Jurkat, Clone E6-1 (cell line): ENCODE data around the gene SPARC. TPM values are rescaled to one million over a fixed set of nuclear protein-coding genes. Genes with fewer than 3 reads are reported as not detected.
"Not testable (repeated sequence)": the region's sequence is repeated elsewhere in the genome, so short reads cannot be mapped to it uniquely, and the experiment has no call there.

Source experiments
- DNase-seq: peaks from one replicate; pipeline ENCODE4 v3.0.0-alpha.2; 2011; ENCODE audit warnings: low read depth, low spot score
- H3K4me3 ChIP-seq: 2 replicates; pipeline ENCODE4 v1.5.1; 2011; ENCODE audit warnings: mild to moderate bottlenecking, low read length, control low read depth, moderate library complexity
- polyA plus RNA-seq: library from polyadenylated mRNA; unstranded; fragments of >200 nt; gene quantifications from one replicate; pipeline ENCODE4 v1.2.1, GENCODE V29; 2012; ENCODE audit warnings: missing spikeins; ENCODE audit not compliant: insufficient read length, insufficient read depth

The SPARC gene
- 12.2 TPM for polyA plus RNA-seq

DNA sequence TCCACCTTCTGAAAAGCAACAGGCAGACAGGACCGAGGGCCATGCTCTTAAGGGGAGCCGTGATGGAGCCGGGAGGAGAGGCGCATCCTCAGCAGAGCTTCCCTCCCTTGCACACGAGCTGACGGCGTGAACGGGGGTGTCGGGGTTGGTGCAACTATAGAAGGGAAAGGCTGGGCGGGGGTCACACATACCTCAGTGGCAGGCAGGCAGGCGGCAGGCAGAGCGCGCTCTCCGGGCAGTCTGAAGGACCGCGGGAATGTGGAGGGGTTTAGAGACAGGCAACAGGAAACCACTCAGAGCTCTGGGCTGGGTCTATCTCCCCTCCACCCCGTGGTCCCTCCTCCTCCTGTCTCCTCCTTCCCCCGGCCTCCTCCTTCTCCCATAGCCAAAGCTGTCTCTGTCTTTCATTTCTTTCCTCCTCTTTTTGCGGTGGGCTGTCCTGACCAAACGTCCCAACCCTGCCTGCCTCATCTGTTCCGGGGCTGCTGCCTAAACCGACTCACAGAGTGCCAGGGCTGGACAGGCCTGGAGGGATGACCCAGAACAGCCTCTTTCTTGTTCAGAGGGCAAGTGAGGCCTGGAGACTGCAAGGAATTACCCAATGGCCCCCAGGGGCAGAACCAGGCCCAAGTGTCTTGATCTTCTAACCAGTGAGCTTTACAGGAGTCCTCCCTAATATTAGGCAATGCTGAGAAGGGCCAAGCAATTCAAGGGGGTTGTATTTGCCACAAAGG lies at the start of gene SPARC:
SPARC (minus strand) TSS at position 242 of the 734 bp plus-strand sequence. CDS start 10,727 bp downstream, outside the sequence.
- H3K4me3 ChIP-seq: peak within 1 kb of the TSS; percentile 50
- DNase-seq: peak; percentile 41

DNA sequence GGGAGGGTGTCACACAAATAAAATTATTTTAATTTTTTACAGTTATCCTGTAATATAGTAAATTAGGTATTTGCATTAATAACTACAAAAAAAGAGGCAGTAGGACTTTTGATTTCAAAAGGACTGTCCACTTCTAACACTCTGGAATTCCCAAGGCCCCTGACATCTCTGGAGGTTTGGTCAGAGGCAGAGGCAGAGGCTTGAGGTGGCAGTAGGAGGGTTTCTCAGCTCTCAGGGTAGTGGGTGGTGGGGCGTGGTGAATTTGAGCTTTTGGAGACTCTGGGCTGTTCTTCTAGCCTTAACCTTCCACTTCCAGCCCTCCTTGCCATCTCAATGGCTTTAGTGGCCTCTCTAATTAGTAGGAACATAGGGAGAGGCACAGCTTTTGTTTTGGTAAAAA lies 48.9 kb upstream of the SPARC start:
- DNase-seq: no peak
- no peak overlapping the region for H3K4me3 ChIP-seq

GRCh38 chr5:151734064-151734408 lies 47.3 kb upstream of the SPARC start:
- no peak for DNase-seq
- H3K4me3 ChIP-seq: no peak overlapping the region

GRCh38 chr5:151733358-151734063 lies 46.8 kb upstream of the SPARC start:
- no peak overlapping the region for H3K4me3 ChIP-seq
- DNase-seq: no peak

DNA sequence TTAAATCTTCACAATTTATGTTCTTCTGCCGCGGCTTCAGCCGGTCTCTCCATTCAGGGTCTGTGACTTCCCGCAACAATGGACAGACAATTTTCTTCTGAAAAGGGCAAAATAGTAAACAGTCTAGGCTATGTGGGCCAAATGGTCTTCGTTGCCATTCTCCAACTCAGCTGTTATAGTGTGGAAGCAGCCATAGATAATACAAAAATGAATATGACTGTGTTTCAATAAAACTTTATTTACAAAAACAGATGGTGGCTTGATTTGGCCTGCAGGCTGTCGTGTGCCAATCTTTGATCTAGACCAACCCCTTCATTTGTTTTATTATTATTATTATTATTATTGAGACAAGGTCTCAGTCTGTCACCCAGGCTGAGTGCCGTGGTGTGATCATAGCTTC lies 43.7 kb upstream of the SPARC start:
- no peak for DNase-seq
- H3K4me3 ChIP-seq: no peak overlapping the region

GRCh38 chr5:151729597-151729996 lies 42.9 kb upstream of the SPARC start:
- H3K4me3 ChIP-seq, DNase-seq: not testable (repeated sequence)

- no peak for DNase-seq
- H3K4me3 ChIP-seq: no peak overlapping the region
Measured at GRCh38 chr5:151724360-151724759, 37.6 kb upstream of the SPARC start.

DNA sequence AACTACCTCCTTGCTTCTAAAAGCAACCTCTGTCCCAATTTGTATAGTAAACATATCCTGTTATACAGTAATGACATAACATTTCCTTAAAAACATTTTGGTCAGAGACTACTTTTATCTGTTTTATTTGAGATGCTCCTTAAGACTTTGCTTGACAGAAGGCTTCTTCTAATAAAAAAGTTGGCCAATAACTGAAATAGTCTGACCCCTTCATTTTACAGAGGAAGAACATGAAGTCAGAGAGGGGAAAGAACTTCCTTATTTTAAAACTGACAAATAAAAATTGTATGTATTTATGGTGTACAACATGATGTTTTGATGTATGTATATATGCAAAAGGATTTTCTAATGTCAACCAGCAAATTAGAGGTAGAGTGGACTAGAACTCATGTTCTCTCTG lies 35.8 kb upstream of the SPARC start:
- DNase-seq: no peak
- no peak overlapping the region for H3K4me3 ChIP-seq

DNA sequence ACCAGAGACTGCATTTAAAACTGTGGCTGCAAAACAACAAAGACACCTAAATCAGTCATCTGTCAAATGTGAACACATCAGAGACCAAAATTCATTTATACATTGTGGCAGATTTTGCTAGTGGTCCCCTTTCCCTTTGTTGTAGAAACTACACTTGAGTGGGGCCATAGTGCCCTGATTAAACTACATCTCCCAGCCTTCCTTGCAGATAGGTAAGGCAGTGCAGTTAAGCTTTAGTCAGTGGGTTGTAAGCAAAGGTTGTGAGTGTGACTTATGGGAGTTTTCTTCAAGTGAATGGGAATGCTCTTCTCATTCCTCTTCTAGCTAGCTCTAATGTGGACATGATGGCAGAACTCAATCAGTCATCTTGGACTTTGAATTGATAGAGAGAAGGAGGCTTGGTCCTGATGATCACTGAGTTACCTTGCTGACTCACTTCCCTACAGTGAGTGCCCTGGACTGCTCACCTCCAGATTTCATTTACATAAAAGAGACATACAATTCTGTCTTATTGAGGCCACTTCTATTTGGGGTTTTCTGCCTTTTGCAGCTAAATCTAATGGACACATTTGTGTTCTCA lies 35.2 kb upstream of the SPARC start:
- no peak overlapping the region for H3K4me3 ChIP-seq
- DNase-seq: no peak

DNA sequence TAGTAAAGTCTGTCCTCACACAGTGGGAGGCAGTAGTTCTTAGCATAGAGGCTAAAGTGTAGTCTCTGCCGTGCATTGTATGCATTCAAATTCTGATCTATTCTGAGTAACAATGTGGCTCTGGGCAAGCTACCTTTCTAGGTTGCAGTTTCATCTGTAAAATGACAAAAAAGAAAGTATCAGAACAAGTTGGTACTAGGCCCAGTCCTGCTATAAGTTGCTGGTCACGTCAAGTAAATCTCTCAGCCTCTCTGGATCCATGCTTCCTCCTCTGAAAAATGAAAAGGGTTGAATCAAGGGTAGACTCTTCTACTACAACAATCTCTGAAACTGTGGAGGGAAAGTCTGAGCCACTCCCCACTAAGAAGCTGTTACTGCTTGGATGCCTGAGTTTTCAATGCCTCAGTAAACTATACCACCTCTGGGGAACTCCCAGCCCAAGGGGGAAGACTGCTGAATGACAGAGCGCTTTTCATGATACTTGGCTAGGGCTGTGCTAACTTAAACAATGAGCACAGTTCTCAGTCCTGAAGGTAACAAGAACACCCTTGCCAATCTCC lies 34.5 kb upstream of the SPARC start:
- no peak for DNase-seq
- no peak overlapping the region for H3K4me3 ChIP-seq

DNA sequence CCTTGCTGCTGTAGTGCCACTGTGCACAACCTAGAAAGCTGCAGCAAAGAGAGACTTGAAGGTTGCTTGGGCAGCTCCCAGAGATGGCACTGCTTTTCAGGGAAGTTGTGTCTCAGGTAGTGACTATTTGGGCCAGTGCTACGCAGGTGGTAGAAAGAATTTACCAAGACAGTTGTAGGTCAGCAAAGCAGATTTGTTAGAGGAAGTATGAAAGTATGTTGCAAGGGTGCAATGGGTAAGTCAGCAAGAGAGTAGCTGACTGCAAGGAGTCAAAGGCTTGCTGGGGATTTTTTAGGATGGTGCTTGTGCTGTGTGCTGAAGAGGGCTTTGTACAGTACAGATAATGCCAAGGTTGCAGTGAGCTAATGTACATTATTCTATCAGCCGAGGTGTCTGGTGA lies 33.5 kb upstream of the SPARC start:
- DNase-seq: no peak
- no peak overlapping the region for H3K4me3 ChIP-seq

- peak; percentile 18 for DNase-seq
Measured at GRCh38 chr5:151719228-151720000, 32.7 kb upstream of the SPARC start.

GRCh38 chr5:151718646-151719045 lies 31.9 kb upstream of the SPARC start:
- DNase-seq: no peak

More at GRCh38 chr5:151719228-151720000, 32.7 kb upstream of the SPARC start:
- H3K4me3 ChIP-seq: no peak overlapping the region

DNA sequence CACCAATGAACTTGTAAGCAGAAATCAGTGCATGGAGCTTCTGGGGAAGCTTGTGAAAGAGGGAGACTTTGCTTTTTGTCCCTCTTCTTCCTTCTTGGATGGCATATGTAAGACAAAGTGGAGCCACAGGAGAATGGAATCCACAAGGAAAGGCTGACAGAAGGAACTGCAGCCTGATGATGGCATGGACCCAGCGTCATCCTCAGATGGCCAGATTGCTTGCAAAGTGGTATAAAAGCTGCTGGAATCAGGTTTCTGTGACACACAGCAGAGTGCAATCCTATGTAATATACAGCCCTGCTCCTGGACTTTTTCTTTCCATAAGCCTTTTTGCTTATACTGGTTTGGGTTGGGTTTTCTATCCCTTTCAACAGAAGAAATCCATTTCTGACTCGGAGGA lies 31.4 kb upstream of the SPARC start:
- H3K4me3 ChIP-seq: no peak overlapping the region
- no peak for DNase-seq

More at GRCh38 chr5:151718646-151719045, 31.9 kb upstream of the SPARC start:
- no peak overlapping the region for H3K4me3 ChIP-seq

GRCh38 chr5:151717416-151717815 lies 30.7 kb upstream of the SPARC start:
- no peak for DNase-seq
- H3K4me3 ChIP-seq: no peak overlapping the region

- no peak for DNase-seq
- H3K4me3 ChIP-seq: no peak overlapping the region
Measured at GRCh38 chr5:151709109-151709735, 22.5 kb upstream of the SPARC start.

DNA sequence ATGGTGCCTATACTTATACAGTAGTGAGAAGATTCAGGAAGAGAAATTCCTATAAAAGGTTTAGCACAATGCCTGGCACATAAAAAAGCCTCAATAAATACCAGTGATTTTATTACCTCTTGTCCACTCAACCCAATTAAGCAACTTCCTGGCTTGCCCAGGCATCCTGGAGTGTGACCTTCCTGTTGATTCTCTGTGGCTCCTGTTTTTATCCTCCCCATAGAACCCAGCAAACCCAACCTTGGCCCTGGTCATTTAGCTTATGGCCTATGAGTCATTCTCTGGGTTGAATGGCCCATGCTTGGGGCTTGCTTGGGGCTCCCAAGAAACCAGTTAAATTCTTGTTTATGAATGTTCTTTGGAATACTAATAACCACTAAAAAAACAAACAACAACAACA lies 21.4 kb upstream of the SPARC start:
- no peak overlapping the region for H3K4me3 ChIP-seq
- DNase-seq: no peak

DNA sequence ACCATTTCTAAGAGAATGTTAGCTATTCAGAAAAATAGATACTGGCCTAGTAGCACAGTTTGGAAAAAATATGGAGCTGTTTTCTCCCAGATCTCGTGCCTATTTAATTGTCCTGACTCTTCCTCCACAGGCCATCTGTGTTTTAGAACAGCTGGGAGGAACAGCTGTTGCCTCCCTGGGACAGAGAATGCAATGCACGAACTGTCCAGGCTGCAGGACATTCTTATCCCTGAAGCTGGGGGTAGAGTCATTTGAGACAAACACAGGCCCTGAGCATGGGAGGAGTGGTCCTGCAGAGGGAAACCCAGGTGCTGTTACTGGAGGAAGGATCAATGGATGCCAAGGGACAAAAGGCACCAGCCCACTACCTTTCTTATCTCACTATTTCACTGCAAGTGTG lies 20.9 kb upstream of the SPARC start:
- no peak for DNase-seq
- H3K4me3 ChIP-seq: no peak overlapping the region

- DNase-seq: no peak
- H3K4me3 ChIP-seq: no peak overlapping the region
Measured at GRCh38 chr5:151706906-151707305, 20.2 kb upstream of the SPARC start.
